GM21786 (cell line): ENCODE measurements around the gene NTNG2.
"Not testable (repeated sequence)": the region's sequence is repeated elsewhere in the genome, so short reads cannot be mapped to it uniquely, and the experiment has no call there.

ENCODE experiments used
- ATAC-seq: cut with Tn5 transposase; IDR thresholded peaks from one replicate; pipeline ENCODE4 v1.9.1; 2021; ENCODE audit not compliant: unreplicated experiment

Gene NTNG2, protein sequence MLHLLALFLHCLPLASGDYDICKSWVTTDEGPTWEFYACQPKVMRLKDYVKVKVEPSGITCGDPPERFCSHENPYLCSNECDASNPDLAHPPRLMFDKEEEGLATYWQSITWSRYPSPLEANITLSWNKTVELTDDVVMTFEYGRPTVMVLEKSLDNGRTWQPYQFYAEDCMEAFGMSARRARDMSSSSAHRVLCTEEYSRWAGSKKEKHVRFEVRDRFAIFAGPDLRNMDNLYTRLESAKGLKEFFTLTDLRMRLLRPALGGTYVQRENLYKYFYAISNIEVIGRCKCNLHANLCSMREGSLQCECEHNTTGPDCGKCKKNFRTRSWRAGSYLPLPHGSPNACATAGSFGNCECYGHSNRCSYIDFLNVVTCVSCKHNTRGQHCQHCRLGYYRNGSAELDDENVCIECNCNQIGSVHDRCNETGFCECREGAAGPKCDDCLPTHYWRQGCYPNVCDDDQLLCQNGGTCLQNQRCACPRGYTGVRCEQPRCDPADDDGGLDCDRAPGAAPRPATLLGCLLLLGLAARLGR

DNA sequence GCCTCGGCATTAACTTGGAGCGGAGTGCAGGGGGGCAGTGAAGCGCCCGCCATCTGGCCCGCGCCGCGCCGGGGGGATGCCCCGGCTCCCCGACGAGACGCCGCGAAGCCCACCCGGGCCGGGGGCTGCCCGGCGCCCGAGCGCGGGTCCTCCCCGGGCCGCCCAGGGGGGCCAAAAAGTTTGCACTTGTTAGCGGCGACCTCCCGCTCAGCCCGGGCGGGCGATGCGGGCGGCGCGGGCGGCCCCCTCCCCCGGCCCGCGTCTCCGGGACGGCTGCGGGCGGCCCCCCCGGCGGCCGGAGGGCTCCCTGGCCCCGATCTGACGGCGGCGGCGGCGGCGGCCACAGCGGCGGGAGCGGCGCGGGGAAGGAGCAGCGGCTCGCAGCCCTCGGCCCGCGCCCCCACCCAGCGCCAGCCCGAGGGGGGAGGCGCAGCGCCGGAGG, at the start of gene NTNG2:
Gene NTNG2, plus strand, starts transcription at position 316 of the 442 bp plus-strand sequence. CDS start 4,774 bp downstream, outside the sequence.
- no peak for ATAC-seq

DNA sequence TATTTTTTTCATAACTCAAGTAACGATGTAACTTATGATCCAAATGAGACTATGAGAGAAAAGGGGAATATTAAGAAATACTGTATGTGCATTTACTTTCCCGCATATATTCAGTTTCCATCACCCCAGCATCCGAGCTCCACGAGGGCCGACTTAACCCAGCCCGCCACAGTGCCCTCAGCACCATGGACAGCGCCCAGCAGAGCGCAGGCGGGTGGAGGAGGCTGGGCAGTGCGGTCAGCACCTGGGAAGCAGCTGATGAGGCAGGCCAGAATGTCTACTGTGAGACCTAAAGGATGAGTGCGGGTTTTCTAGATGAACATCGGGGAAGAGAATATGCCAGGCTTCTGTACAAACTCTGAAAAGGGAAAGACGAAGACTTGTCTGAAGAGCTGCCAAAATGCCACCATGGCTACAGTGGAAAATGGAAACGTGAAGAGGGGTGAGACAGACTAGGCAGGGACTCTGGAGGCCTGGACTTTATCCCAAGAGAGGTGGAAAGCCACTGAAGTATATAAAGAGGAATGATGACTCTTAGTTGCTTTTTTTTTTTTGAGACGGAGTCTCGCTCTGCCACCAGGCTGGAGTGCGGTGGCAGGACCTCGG, 47.7 kb upstream of the NTNG2 start:
- ATAC-seq, result no peak

DNA sequence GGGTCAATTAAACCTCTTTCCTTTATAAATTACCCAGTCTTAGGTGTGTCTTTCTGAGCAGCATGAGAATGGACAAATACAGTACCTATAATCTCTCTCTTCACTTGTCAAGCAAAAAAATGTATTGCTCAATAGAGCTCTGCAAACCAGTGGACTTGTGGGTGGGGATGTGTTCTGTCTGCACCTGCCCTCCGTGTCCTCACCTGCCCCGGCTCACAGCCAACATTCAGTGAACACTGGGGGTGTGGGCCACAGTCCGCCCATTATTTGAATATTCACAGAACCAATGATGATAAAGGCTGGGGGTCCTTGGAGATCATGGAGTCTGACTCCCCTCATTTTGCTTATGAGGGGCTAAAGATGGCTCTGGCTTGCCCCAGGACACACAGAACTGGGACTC, 45.3 kb upstream of the NTNG2 start:
- ATAC-seq, result no peak

DNA sequence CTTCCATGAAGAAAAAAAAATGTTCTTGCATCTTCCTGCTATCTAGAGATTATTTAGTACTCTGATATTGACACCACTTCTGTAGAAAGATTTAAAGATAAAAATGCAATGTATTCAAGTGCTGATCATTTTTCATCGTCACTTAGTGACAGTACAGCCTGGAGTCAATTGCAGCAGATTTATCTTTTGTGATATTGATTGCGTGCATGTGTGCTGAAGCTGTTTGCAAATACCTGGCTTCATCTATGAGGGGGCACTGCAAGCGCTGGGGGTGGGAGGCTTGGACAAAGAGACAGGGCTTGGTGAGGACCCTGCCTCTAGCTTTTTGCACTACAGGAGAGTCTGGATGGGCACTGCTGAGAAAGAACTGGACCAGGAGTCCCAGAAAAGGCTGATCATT, 44.2 kb upstream of the NTNG2 start:
- no peak for ATAC-seq

DNA sequence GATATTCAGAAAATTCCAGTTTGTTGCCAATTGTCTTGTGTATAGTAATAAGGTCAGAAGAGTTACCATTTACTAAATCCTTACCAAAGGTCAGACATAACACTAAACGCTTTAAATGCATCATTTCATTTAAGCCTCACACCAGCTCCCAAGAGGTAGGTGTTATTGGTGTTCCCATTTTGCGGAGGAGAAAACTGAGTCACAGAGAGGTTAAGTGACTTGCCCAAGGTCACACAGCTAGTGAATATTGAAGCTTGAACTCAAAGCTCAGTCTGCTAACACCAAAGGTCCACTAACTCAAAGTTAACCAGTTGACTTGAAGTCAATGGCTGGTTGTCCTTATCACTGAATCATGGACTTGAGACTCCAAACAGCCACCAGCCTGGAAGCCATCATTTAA, 40.8 kb upstream of the NTNG2 start:
- ATAC-seq, result no peak

DNA sequence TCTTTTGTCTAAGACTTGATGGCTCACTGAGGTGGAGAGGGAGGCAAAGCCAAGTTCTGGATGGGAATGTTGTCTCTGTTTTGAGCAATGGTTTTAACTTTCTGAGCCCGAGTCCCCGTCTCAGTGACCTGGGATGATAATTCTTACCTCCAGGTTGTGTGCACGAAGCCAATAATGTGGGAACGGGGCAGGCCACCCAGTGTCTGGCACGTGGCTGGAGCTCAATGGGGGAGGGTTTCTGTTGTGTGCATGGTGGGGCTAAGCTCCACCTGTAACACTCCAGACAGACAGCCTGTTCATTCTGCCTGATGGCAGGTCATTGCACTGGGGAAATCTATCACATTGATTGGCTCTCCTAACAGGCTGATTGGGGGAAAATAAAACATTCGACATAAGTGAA, 37.1 kb upstream of the NTNG2 start:
- ATAC-seq, result no peak

DNA sequence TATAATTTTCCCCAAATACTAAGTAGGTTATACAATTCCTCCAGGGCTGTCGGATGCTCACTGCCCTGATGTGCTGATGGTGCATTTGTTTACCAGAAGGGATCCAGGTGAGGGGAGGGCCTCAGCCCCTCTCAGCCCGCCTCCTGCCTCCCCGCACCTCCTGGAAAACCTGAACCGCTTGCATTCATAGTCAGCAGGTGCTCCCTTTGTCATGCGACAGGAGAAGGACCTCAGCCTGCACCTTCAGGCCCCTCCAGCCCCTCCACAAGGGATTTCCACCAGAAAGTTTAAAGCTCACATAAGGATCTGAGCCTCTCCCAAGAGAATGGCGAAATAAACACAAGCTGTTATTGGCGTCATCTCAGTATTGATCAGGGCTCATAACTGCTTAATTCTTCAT, 36.5 kb upstream of the NTNG2 start:
- ATAC-seq, result no peak

DNA sequence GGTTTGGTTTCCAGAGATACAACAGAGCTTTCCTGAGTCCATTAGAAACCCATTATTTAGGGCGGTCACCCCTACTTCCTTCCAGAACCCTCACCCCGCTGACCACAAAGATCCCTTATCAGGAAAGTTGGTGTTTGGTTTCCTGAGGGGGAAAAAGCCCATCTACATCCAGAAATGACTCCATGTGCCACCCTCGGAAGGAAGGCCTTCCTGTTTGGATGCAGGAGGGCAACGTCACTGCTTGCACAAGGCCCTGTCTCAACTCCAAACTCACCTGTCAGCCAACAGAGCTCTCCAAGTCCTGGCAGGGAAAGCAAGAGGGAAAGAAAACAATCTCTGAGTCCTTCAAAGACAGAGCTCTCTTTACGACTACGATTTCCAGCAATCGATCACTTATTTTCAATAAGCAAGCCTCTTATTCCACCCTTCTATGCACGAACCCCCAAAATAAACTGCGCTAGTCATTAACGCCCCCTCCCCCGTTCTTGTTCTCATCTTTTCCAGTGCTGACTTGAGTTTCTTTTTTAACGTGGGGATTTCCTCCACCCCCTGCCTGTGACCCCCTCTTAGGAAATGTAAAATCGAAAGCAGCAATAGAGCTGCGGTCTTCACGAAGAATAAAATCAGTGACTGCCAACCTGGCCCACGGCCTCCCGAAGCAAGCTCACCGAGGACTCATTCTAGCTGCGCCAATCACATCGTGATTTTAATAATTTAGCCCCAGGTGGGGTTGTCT, 35.7 kb upstream of the NTNG2 start:
- no peak for ATAC-seq

DNA sequence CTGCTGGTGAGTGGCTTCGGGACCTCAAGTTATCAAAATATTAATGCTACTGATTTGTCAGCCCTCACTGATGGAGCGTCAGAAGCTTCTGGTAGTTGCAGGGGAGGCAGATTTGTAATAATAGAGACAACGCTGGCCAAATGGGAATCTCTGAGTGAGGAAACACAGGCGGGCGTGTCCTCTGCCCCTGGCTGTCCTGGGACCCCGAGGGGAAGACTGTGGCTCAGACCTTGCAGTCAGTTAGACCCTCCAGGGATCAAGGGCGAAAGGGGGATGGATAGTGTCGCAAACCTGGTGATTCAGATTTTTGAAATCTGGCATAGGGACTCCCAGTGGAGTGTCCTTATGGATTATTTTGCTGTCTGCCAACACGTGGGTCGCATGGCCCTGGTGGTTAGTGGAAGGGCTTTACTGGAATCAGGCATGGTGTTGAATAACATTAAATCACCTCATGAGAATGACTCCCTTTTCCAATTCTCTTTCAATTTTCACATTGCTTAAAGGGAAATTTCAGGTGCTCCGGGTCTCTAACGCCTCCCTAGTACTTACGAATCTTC, 35.1 kb upstream of the NTNG2 start:
- no peak for ATAC-seq

DNA sequence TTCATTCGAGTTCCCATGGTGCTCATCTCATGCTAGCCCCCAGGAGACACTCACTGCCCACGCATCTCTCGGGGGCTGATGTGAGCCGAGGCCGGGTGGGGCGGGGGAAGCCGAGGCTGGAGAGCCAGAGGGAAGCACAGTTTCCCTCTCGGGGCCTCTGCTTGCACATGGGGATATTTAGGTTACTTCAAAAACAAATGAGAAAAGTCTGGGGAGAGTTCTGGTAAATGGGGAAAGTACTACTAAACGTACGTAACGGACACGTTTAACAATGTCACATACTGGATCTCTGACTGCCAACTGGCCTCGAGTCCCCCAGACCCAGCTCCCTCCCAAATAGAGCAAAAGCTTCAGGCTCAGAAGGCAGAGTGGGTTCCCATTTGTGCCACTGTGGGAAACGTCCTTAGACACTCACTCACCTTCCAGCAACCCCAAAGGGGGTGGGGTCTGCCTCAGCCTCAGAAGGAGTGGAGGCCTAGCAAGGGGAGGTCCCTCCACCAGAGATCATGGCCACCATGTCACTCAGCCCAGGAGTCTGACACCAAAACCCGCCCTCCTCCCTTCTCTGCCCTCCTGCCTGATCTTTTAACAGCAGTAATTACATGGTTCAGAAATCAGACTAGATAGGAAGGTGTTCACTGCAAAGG, 33.8 kb upstream of the NTNG2 start:
- ATAC-seq, result no peak

DNA sequence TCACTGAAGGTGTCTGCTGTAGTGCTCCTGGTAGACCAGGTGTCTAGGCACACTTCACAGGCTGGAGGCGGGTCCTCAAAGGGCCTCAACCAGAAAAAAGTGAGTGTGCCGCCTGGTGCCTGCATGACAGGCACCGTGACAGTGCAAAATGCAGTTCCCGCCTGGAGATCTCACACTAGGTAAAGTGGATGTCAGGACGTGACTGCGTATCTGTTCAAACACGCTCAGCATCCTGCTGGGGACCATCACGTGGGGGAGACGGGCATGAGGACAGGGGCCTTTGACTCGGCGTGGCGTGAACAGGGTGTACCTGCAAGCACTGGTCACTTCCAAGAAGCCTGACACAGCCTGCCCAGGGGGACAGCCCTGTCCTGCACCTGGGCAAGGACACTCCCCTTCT, 32.3 kb upstream of the NTNG2 start:
- ATAC-seq, result no peak

DNA sequence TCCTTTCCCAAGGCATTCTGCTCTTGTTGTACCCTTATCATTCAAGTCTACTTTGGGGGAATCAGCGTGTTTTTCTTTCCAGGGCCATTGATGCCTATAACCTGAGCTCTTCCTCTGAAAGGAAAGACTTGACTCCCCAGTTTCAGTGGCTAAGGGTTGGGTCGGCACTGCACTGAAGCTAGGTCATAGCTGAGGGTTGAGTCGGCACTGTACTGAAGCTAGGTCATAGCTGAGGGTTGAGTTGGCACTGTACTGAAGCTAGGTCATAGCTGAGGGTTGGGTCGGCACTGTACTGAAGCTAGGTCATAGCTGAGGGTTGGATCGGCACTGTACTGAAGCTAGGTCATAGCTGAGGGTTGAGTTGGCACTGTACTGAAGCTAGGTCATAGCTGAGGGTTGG, 27.8 kb upstream of the NTNG2 start:
- not testable (repeated sequence) for ATAC-seq

DNA sequence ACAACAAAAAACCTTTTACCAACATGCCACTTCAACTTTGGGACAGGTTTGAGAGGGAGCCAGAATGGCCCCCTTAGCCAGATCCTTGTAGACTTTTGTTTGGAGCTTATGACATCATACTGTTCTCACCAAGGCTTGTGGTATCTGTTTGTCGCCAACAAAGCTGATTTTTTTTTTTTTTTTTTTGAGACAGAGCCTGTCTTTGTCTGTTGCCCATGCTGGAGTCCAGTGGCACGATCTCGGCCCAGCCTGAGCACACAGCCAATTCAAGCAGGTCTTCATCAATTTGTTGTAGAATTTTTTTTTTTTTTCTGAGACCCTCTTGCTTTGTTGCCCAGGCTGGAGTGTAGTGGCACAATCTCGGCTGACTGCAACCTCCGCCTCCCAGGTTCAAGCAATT, 26.4 kb upstream of the NTNG2 start:
- ATAC-seq, result no peak

DNA sequence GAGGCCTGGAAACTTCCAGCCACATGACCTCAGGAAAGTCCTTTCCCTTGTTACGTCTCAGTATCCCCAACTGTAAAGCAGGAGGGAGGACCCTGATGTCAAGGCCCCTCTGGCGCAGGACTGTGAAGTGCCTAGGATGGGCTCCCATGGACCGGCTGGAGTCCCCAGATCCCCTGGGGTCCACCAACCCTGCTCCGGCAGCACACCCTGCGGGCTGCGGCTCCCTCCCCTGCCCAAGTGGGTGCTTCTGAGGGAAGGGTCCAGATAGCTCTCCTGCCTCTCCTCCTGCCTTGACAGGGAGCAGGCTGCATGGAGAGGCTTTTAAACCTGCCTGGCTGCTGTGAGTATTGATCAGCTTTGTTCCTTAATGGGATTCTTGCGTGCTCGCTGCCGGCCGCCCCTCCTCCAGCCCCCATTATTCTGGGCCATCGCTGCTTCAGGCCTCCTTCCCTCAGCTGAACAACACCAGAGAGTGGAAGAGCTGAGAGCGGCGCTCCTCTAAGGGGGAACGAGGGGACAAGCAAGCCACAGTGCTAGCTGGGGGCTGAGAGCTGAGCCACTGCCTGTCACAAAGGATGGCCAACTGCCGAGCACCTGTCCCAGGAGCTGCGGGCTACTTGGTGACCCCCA, 25.6 kb upstream of the NTNG2 start:
- ATAC-seq, result no peak

DNA sequence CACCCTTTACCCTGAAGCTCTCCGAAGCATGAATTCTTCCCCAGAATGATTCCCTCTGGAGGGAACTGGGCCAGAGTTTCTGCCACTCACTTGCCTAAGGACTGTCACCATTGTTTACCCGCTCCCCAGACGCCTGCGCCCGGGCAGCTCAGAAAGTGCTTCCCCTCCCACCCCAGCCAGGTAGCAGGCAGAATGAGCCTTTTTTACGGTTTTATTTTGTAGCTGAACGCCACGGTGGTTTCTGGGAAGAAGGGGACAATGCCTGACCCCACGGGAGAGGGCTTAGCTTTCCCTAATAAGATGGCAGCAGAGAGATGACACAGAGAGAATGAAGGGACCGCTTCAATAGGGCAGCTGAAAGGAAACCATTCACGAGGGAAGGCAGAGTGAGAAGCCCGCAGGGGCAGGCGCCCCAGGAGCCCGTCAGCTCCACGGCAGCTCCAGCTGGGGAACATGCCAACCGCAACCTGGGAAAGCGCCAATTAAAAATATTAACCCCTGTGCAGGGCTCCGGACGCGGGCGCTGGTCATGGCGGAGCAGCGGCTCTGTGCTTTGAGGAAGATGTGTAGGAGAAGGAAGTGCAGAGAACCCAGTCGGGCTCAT, 20.4 kb upstream of the NTNG2 start:
- no peak for ATAC-seq

DNA sequence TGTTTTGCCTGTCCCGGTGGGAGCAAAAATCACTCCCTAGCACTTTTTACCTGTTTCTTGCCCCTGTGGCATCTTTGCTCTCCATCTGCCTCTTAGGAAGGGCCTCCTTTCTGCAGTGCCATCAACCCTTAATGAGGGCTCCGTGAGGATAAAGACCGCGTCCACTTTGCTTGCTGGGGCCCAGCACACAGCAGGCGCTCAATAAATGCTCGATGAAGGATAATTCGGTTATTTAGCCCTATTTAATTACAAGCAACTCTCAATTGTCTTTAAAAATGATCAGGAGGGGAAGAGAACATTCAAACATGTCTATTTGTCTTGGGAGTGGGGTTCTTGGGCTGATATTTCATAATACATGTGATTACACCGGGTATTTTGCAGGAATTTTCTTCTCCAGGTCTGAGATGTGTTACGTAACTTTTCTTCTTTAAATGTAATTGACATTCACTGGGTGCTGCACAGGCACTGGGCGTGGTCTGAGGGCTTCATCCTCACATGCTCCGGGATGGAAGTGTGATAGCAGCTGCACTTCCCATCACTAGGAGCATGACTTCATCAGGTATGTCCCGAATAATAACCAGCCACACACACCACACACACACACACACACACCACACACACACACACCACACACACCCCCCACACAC, 19.8 kb upstream of the NTNG2 start:
- ATAC-seq, result no peak

DNA sequence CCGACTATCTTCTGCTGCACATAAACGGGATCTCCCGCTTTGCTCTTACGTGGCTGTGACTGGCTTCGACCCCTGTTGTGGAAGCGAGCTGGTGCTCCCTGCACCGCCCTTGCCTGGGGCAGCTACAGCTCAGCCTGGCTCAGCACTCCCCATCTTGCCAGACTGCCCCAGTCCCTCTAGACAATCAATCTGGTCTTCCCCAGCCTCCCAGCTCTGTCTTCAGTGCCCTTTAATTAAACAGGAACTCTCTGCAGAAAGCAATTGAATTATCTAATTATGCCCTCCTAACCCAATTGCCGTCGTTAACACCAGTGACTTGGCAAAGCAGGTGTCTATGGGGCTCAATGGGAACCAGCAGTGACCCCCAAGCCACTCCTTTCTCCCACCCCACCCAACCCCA, 18.9 kb upstream of the NTNG2 start:
- no peak for ATAC-seq

DNA sequence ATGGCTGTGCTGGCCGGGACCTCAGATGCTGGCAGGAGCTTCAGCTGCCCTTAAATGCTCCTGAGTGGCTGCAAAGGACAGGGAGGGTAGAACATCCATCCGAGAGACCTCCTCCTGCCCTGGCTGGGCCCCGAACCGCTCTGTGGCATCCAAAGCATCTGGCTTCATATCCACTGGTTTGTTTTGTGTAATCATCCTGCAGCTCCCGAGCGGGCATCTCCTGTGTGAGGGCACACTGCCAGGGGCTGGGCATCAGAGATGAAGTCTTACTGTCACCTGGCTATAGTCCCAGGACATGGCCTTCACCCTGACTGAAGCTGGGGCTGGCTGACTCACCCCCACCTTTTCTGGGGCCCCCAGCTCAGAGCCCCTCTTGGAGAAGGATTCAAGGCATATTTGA, 18.5 kb upstream of the NTNG2 start:
- ATAC-seq, result no peak

DNA sequence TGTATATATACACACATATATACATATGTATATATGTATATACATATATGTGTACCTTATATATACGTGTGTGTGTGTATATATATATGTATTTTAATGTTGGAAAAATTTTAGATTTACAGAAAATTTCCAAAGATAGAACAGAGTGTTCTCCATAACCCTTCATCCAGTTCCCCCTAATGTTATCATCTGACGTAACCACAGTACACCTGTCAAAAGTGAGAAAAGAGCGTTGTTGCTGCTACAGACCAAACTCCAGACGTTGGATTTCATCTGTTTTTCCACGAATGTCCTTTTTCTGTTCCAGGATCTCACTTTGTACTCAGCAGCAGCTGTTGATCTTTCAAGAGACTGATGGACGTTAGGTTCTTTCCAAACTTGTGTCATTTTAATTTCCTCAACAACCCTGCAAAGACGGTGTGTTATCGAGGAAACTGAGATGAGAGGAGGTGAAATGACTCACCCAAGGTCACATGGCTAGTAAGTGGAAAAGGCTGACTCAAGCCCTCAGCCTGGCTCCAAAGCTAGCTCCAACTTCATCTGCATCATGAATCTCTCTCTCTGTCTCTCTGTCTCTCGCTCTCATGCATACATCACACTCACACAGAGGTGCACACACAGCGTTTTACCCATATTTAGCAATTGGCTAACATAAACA, 17.0 kb upstream of the NTNG2 start:
- ATAC-seq, result no peak
